ENCODE results near the gene GALK1.
"Not testable (repeated sequence)": the region's sequence is repeated elsewhere in the genome, so short reads cannot be mapped to it uniquely, and the experiment has no call there.

Gene GALK1

DNA sequence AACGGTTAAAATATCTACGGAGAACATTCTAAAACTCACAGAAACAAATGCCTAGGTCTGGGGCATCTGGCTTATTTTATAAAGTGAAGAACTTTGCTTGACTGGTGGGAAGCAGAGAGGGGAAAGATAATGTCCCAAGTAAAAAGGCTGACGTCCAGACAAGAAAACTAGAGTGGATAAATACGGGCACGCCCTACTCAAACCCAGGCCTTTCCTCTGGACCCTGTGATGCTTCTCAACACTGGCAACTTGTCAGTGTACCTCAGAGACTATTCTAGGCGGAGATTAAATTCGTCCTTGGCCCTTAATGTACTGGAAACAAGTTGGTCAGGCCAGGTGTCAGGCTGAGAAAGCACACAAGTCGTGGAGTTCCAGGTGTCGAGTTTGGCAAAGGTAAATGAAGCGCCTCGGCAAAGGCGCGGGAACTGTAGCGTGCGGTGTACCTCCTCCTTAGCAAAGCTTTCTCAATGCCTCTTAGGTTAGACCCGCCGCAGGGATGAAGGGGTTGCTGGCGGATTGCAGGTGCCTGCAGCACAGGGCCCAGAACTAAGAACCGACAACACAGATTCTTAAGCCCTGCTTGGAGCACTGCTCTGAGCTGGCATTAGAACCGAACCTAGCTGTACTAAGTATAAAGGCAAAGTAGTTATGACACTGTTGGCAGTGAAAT is 18.9 kb upstream of the GALK1 start:
- no peak for DNase-seq

- no peak for DNase-seq
These were observed 18.2 kb upstream of the GALK1 start for GRCh38 chr17:75783069-75783783.

DNA sequence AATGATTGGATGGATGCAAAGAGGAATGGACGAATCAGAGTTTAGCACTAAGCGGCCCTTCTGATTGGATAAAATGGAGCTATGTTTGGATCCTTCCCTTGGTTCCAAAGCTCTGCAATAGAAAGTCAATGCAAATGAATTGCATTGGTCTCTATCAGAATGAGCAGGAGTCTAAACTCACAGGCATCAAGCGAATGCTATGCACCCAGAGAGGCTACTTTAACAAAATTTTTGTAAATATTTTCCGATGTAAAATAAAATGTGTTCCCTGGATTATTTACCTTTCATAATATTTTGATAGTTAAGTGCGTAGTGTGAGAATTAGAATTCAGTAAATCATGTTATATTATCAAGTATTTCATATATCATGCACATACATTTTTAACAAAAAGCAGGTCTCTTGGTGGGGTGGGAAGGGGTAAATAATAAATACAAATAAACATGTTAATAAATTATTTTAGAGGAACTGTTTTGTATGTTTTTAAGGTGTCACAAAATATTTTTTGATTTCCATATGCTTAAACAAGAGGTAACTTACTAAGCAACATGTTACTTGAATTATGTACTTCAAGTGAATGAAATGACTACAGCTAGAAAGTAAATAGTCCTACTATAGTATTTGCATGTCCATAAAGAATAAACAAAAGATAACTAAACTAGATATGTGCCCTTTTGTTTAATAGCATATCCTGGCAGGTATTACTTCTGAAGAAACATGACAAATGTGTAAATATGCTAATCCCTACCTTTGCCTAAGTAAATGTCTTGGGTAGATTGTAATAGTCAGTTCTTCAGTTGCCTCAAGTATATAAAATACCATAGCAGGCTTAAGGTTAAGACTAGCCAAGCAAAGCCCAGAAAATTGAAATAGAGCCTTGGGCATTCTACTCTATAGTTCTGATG is 15.2 kb upstream of the GALK1 start:
- no peak for DNase-seq

DNA sequence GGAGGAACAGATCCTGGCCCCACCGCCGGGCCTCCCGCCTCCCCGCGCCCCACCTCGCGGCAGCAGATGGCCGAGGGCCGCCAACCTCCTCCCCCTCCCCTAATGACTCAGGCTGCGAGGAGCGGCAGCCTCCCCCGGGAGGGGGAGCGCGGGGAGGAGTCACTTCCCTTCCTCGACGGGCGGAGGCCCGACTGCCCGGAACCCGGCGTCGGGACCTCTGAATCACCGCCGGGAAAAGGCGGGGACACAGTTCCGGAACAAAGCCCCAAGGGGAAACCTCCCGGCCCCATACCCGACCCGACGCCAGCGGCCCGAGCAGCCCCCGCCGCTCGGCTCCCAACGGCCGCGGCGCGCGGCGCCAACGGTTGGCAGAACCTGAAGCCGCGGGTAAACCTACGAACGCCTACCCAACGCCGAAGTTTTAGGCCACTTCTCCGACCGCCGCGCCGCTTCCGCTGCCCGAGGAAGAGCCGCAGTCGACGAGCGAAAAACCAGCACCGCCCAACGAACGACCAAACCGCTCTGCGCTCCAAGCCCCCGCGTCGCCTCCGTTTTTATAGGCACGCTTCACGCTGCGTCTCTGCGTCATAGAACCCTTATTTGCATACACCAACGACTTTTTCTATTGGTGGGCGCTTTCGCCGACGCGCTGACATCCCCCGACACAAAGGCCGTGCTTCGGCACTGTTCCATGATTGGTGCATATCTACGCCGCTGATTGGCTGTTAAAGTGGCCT is 14.4 kb upstream of the GALK1 start:
- peak; percentile 100 for DNase-seq

- no peak for DNase-seq
These were observed 13.9 kb upstream of the GALK1 start for GRCh38 chr17:75778861-75779249.

DNA sequence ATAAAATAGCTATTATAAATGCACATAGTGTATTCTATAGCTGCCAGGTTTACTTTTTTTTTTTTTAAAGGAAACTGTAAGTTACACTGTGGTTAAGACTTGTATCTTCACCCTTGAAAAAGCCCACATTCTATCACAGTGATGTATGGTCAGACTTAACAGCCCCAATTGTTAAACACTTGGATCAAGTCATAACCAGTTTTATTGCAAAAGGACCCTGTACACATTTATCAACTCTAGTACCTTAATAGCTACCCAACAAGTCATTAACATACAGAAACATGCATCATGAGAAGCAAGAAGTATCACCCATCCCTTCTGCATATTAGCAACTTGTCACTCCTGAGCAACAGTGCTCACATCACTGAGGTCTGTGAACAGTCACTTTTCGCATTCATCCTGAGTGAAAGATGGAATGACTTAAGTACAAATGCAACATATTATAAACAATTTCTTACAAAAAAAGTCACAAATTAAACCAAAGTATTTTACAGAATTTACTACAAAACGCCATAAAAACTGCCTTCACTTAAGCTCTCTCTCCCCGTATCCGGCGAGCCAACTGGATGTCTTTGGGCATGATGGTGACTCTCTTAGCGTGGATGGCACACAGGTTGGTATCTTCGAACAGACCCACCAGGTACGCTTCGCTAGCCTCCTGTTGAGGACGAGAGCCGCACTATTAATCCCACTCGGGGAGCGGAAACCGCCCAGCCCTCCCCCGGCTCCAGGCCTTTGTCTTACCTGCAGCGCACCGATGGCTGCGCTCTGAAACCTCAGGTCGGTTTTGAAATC is 13.3 kb upstream of the GALK1 start:
- DNase-seq: not testable (repeated sequence)

GRCh38 chr17:75777296-75777922 is 12.4 kb upstream of the GALK1 start:
- no peak for DNase-seq

DNA sequence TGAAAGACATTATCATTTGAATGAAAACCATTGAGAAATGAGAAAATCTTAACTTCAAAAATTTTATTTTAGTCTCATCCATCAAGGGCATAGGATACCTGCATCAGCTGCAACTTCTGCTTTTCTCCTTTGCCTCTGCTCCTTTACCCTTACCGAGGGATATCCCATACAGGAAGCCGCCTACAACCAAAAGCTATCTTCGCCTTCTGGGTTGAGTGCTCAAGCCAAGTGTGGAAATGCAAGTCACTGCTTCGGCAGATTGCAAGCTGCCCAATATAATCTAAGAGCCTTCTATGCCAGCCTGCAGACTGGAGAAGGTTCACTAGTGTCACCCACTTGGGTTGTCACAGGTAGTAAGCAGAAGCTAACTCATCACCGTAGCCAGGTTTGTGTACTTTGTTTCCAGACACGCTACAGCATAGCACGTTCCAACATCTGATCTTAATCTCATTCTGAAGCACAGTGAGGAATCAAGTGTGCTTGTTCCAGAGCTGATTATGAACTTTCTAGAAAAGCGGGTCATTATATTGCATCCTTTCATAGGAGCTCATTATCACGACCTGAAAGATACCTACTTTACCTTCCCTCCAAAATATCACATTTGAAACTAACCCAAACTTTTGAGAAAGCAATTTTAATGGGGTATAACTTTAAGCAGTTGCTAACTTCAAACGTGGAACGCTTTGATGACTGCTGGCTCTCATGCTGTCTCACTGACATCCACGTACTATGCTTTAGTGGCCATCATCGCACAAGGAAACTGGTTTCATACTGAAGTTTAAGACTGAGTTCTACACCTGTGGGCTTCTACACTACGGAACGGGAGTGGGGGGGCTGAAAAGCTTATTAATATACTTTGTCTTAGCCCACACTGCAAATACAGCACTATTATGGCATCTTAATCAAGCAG is 11.6 kb upstream of the GALK1 start:
- no peak for DNase-seq

- DNase-seq: peak; percentile 22
These were observed 10.1 kb upstream of the GALK1 start for GRCh38 chr17:75774991-75775668.

GRCh38 chr17:75774471-75774990 is 9.5 kb upstream of the GALK1 start:
- no peak for DNase-seq

GRCh38 chr17:75773808-75774470 is 8.9 kb upstream of the GALK1 start:
- no peak for DNase-seq

DNA sequence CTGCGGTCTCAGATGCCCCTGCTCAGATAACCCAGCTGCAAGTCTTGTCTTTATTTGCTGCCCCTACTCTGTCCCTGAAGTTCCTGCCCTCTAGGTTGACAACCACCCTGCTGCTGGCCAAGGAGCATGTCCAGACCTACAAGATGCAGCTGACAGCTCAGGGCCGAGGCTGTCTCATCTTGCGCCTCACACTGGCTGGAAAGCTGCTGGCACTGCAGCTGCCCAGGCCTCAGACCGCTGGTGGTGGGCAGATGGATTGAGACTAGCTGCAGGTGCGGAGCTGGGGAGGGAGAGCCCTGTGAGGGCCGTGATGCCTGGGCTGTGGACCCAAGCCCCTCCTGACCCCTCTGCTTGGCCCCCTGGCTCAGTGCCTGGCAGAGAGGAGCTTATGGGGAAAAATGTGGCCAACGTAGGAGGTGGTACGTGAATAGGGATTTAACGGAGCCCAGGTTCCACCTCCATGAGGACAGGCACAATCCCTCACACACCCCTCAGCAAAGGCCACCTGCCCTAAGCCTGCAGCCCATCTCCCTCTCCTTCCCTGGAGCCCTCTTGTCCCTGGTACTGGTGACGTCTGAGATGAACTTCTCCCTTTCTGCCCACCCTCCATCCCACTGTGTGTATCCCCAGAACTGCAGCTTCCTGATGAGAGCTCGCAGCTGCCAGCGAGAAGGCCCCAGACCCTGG is 8.3 kb upstream of the GALK1 start:
- no peak for DNase-seq

DNA sequence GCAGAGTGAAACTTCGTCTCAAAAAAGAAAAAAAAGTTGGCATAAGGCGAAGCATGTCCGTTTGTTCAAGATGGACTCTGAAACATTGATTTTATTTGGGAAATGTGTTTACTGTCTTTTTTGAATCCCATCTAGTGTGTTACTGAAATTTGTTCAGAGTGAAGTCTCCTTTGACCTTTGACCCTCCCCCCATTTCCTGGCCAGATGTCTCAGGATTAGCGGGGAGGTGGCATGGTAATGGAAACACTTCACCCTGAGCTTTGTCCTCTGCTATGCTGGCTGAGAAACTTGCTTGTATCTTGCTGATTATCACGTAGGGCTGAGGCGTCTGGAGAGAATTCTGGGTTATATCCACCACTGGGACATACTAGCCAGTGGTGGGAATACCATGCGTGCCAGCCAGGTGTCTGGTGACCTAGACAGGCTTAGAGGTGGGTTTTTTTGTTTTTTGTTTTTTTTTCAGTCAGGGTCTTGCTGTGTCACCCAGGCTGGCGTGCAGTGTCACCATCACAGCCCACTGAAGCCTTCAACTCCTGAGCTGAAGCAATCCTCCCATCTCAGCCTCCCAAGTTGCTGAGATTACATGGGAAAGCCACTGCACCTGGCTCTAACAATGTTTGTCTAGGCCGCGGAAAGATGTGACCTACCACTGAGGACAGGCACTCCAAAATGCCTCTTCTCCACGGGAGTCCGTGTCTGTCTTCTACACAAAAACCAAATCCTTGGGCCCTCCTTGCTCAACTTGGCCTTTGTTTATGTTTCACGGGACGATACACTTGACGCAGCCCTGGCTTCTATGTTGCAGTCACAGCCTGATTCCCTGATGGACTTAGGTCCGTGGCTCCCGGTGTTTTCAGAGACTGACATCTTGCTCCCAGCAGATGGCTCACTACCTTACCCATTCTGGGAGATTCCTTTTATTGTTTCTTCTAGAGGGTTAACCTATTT is 6.6 kb upstream of the GALK1 start:
- no peak for DNase-seq

- no peak for DNase-seq
These were observed 4.5 kb upstream of the GALK1 start for GRCh38 chr17:75769536-75769935.

DNA sequence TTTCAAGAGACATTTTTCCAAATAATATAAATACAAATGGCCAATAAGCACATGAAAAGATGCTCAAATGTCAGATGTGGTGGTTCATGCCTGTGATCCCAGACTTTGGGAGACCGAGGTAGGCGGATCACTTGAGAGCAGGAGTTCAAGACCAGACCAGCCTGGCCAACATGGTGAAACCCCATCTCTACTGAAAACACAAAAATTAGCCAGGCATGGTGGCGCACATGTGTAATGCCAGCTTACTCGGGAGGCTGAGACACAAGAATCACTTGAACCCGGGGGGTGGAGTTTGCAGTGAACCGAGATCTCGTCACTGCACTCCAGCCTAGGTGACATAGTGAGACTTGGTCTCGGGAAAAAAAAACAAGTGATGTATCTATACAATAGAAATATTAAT is 2.9 kb upstream of the GALK1 start:
- DNase-seq: no peak

DNA sequence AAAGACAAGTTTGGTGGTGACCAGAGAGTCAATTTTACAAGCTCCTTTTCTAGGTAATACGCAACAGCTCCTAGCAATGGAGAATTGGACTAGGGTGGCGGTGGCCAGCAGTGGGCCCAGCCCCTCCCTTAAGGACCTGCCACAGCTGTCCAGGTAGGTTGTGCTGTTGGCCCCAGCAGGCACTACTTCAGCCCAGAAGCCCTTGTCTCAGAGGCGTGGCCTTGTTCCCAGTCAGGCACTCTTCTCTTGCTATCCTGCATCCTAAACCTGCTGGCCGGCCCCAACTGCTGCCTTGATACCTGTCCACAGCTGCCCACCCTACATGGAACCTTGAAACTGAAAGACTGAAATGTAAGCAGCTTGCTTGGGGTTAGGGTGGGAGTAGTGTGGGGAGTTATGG is 989 bp upstream of the GALK1 start:
- no peak for DNase-seq

DNA sequence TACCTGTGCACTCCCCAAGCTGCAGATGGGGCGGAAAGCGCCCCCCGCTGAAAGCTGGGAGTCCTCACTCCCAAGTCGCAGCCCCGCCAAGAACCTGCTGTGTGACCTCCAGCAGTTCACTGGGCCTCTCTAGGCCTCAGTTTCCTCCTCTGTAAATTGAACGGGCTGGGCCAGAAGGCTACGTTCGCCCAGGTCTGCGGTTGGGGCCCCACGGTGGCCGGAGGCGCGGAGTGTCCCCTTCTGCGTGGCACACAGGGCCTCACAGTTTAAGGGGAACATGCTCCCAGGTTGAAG is 628 bp downstream of the GALK1 start:
- no peak for DNase-seq

All from NCI-H446 treated with DMSO at 0.1 percent for 48 hours (cell line).